Activated naive CD8-positive, alpha-beta T cell treated with anti-CD3 and anti-CD28 coated beads for 36 hours (primary cell): ENCODE data around the gene SLC7A10. TPM values are rescaled to one million over a fixed set of nuclear protein-coding genes. Genes with fewer than 3 reads are reported as not detected.
A peak's percentile ranks its signal among the peaks of the same experiment; 100 is the strongest.
"Not testable (repeated sequence)": the region's sequence is repeated elsewhere in the genome, so short reads cannot be mapped to it uniquely, and the experiment has no call there.

Source experiments
- DNase-seq: peaks from one replicate; pipeline ENCODE4 v3.0.0; 2021
- H3K27ac Mint-ChIP-seq: one replicate; pipeline ENCODE4 v1.8.0; 2022; ENCODE audit warnings: mild to moderate bottlenecking, moderate library complexity, mixed read lengths
- H3K27me3 Mint-ChIP-seq: one replicate; pipeline ENCODE4 v1.8.0; 2022; ENCODE audit warnings: mild to moderate bottlenecking, mixed read lengths
- H3K36me3 Mint-ChIP-seq: one replicate; pipeline ENCODE4 v1.8.0; 2021; ENCODE audit warnings: mild to moderate bottlenecking, mixed read lengths
- H3K4me1 Mint-ChIP-seq: one replicate; pipeline ENCODE4 v1.8.0; 2021; ENCODE audit warnings: mixed read lengths
- H3K4me3 Mint-ChIP-seq: one replicate; pipeline ENCODE4 v1.8.0; 2022; ENCODE audit warnings: mild to moderate bottlenecking, moderate library complexity, mixed read lengths
- H3K9me3 Mint-ChIP-seq: one replicate; pipeline ENCODE4 v1.8.0; 2022; ENCODE audit warnings: mixed read lengths
- total RNA-seq, 2 experiments: library from RNA; stranded (reverse); gene quantifications; one replicate each; pipeline ENCODE4 v1.2.3, GENCODE V29; 2021

Gene SLC7A10
- total RNA-seq, 2 experiments from 2014 or later, result not detected

DNA sequence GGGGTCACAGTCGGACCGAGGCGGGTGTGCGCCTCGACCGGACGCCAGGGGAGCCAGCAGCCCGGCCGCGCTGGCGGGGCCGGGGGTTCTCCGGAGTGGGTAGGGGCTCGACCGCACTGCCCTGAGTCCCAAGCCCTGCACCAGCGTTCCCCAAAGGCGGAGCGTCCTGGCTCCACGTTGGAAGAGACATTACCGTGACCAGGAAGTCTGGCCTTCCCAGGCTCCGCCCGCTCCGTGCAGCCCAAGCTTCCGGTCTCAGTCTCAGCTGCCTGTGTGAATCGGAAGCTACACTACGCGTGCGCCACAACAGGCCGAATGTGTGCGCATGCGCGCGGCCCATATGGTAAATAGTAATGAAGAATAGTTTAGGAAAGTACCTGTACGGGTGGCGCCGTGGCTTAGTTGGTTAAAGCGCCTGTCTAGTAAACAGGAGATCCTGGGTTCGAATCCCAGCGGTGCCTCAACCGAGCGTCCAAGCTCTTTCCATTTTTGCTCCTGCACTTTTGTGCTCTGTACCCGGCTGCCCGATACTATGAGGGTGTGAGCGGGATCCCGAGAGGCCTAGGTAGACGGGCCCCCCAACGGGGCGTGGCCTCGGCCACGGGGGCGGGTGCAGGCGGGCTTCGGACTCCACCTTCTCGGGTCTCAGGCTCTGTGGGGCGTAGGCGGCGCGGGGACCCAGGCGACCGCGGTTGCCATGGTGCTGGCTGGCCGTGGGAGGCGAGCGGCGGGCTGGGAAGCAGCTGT is 48.8 kb downstream of the SLC7A10 start:
- H3K36me3 Mint-ChIP-seq, result peaks cover 5% of the 10 kb centered on the region
- peak overlapping the region; percentile 97 for H3K4me3 Mint-ChIP-seq
- peaks cover 8% of the 10 kb centered on the region for H3K27me3 Mint-ChIP-seq
- peak overlapping the region; percentile 94 for H3K27ac Mint-ChIP-seq
- peaks cover 35% of the 10 kb centered on the region for H3K4me1 Mint-ChIP-seq
- DNase-seq, result peak; percentile 99
- H3K9me3 Mint-ChIP-seq, result peaks cover 2% of the 10 kb centered on the region

DNA sequence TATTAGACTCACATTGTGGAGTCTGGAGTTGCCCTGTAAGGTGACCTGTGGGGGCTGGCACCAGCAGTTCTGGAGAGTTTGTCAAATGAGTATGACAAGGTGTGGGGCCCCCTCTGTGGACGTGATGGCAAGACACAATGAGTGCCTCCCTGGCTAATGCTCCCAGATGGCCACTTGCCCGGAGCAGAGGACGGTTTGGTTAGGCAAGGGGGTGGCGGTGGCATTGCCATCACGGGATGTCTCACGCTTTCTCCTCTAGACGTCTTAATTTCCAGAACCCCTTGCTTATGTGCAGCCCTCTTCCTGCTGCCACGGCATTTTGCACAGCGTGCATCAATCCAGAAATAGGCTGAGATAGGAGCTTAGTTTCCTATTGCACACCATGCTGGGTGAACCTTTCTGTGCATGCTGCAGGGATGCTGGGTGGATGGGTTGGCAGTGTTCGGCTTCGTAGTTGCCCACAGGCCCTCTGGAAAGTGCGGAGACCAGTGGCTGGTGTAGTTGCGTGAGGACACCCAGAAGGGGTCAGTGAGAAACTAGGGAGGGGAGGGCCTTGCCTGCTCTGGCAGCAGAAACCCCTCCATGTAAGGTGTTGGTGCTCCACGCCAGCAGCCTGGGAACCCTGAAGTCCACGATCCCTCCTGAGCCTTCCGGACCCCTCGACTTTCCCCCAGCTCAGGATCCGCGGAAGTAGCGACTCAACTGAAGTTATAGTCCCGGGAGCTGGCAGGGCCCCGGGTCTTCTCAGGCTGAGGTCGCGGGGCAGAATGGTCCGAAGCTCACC is 49.6 kb downstream of the SLC7A10 start:
- peak overlapping the region; percentile 94 for H3K27ac Mint-ChIP-seq
- peaks cover 2% of the 10 kb centered on the region for H3K9me3 Mint-ChIP-seq
- H3K4me3 Mint-ChIP-seq, result peak overlapping the region; percentile 97
- H3K27me3 Mint-ChIP-seq, result peaks cover 8% of the 10 kb centered on the region
- peaks cover 35% of the 10 kb centered on the region for H3K4me1 Mint-ChIP-seq
- peaks cover 5% of the 10 kb centered on the region for H3K36me3 Mint-ChIP-seq
- peak; percentile 21 for DNase-seq

DNA sequence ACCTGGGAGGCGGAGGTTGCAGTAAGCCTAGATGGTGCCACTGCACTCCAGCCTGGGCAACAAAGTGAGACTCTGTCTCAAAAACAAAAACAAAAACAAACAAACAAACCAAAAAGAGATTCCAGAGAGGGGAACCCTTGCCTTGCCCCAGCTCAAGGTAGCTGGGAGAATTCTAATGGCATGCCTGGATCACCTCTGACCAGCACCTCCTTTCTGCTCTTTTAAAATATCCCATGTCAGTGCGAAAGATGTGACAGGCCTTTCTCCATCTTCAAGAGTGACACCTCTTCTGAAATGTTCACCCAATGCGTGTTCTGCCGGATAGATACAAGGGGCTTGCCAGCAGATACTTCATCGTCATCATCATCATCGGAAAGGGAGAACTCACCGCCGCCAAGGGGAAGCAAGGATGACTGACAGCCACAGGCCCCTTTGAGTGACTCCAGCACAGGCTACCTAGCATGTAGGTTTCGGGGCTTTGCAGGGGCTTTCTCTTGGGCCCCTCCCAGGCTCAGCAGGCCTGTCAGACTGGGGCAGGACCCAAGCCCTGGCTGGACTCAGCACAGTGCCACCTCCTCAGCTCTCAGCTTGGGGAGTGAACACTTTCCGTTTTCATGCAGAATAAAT is 50.4 kb downstream of the SLC7A10 start:
- H3K27me3 Mint-ChIP-seq, result peaks cover 8% of the 10 kb centered on the region
- peaks cover 35% of the 10 kb centered on the region for H3K4me1 Mint-ChIP-seq
- no peak for DNase-seq
- no peak overlapping the region for H3K27ac Mint-ChIP-seq
- peaks cover 5% of the 10 kb centered on the region for H3K36me3 Mint-ChIP-seq
- peaks cover 2% of the 10 kb centered on the region for H3K9me3 Mint-ChIP-seq
- H3K4me3 Mint-ChIP-seq, result peak overlapping the region; percentile 97

DNA sequence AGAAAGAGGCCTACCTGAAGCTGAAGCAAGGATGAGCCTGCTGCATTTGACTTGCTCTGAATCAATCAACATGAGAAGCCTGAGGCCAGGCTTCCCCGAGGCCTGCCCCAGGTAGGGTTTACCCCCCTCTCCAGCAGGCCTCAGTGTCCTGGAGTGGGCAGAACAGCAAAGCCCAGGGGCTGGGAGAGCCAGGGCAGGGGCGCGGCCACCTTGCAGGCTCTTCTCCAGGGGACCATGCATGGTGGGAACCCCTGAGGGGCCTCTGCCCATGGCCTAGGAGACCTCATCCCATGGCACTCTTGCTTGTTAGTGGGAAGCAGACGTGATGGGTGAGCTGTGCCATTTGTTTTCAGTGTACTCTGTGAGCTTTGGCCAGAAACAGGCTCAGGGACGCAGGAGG is 51.5 kb downstream of the SLC7A10 start:
- Mint-ChIP-seq H3K9me3 (peaks cover 2% of the 10 kb centered on the region), H3K4me3 (no peak overlapping the region), H3K27ac (no peak overlapping the region), H3K4me1 (peaks cover 35% of the 10 kb centered on the region), H3K36me3 (peaks cover 5% of the 10 kb centered on the region), H3K27me3 (peaks cover 8% of the 10 kb centered on the region)
- DNase-seq, result no peak

DNA sequence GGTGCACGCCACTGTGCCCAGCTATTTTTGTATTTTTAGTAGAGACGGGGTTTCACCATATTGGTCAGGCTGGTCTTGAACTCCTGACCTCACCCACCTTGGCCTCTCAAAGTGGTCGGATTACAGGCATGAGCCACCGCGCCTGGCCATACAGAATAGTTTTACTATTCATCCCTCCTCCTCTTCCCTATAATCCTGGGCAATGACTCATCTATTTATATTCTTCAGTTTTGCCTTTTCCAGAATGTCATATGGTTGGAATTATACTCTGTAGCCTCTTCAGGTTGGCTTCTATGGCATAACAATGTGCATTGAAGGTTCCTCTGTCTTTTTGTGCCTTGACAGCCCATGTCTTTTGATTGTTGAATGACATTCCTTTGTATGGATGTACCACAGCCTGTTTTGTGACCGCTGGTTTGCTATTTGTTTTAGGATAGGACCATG is 53.7 kb downstream of the SLC7A10 start:
- Mint-ChIP-seq H3K9me3 (peaks cover 15% of the 10 kb centered on the region), H3K4me1 (peaks cover 28% of the 10 kb centered on the region), H3K36me3 (peaks cover 16% of the 10 kb centered on the region), H3K27ac (no peak overlapping the region), H3K27me3 (peaks cover 4% of the 10 kb centered on the region), H3K4me3 (no peak overlapping the region)
- no peak for DNase-seq

DNA sequence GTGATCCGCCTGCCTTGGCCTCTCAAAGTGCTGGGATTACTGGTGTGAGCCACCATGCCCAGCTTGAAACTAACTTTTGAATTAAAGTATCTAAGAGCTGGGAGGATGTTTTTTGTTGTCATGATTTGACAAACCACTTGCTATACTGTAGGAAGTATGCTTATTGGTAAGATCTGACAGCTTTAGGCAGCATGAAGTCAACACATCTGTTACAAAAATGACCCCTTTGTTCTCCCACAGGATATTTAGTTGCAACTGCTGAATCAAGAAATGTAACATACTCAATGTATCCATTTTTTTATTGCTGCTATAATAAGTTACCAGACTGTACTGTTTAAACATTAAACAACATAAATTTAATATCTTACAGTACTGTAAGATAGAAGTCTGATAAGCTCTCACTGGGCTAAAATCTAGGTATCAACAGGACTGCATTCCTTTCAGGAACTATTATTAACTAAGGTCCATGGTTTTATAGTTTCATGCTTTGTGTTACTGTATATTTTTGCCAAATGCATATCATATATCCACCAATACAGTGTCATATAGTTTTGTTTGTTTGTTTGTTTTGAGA is 54.3 kb downstream of the SLC7A10 start:
- Mint-ChIP-seq H3K27me3 (no peaks in the 10 kb centered on the region), H3K4me3 (no peak overlapping the region), H3K4me1 (peaks cover 26% of the 10 kb centered on the region), H3K9me3 (peaks cover 13% of the 10 kb centered on the region), H3K36me3 (peaks cover 13% of the 10 kb centered on the region), H3K27ac (no peak overlapping the region)
- DNase-seq, result no peak

DNA sequence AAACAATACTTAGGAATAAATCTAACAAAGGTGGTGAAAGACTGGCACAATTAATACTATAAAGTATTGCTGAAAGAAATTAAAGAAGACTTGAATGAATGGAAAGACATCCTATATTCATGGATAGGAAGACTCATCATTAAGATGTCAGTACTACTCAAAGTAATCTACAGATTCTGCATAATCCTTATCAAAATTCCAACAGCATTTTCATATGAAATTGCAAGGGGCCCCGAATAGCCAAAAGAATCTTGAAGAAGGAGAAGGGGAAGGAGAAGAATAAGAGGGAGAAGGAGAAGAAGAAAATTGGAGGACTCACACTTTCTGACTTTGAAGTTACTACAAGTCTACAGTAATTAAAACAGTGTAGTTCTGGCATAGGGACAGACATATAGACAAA is 57.1 kb downstream of the SLC7A10 start:
- Mint-ChIP-seq H3K4me3 (no peak overlapping the region), H3K36me3 (peaks cover 11% of the 10 kb centered on the region), H3K27me3 (no peaks in the 10 kb centered on the region), H3K9me3 (peaks cover 13% of the 10 kb centered on the region), H3K27ac (no peak overlapping the region), H3K4me1 (peaks cover 8% of the 10 kb centered on the region)
- no peak for DNase-seq

DNA sequence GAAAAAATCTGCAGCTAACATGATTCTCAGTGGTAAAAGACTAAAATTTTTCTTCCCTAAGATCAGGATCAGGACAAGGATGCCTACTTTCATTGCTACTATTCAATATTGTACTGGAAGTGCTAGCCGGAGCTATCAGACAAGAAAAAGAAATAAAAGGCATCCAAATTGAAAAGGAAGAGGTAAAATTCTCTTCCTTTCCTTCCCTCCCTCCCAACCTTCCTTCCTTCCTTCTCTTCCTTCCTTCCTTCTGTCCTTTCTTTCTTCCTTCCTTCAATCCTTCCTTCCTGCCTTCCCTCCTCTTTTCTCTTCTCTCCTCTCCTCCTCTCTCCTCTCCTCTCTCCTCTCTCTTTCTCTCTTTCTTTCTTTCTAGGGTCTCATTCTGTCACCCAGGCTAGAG is 58.2 kb downstream of the SLC7A10 start:
- peaks cover 11% of the 10 kb centered on the region for H3K36me3 Mint-ChIP-seq
- H3K27me3 Mint-ChIP-seq, result no peaks in the 10 kb centered on the region
- H3K4me3 Mint-ChIP-seq, result no peak overlapping the region
- no peak for DNase-seq
- H3K27ac Mint-ChIP-seq, result no peak overlapping the region
- peaks cover 13% of the 10 kb centered on the region for H3K9me3 Mint-ChIP-seq
- H3K4me1 Mint-ChIP-seq, result peaks cover 1% of the 10 kb centered on the region

DNA sequence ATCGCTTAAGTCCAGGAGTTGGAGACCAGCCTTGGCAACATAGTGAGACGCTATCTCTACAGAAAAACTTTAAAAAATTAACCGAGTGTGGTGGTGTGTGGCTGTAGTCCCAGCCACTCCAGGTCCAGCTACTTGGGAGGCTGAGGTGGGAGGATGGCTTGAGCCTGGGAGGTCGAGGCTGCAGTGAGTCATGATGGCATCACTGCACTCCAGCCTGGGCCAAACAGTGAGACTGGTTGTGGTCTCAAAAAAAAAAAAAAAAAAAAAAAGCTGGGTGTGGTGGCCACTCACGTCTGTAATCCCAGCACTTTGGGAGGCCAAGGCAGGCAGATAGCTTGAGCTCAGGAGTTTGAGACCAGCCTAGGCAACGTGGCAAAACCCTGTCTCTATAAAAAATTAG is 59.6 kb downstream of the SLC7A10 start:
- H3K4me1 Mint-ChIP-seq, H3K4me3 Mint-ChIP-seq, DNase-seq, H3K27ac Mint-ChIP-seq, H3K27me3 Mint-ChIP-seq: not testable (repeated sequence)
- peaks cover 11% of the 10 kb centered on the region for H3K36me3 Mint-ChIP-seq
- peaks cover 13% of the 10 kb centered on the region for H3K9me3 Mint-ChIP-seq

DNA sequence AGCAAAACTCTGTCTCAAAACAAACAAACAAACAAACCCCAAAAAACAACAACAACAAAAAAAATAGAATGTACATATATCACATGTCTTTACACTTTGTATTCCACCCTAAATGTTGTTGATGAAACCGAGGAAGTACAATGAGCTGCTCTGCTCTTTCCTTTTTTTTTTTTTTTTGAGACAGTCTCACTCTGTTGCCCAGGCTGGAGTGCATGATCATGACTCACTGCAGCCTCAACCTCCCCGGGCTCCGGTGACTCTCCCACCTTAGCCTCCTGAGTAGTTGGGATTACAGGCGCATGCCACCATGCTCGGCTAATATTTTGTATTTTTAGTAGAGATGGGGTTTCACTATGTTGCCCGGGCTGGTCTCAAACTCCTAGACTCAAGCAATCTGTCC is 62.2 kb downstream of the SLC7A10 start:
- DNase-seq, result no peak
- Mint-ChIP-seq H3K4me3 (no peak overlapping the region), H3K9me3 (peaks cover 11% of the 10 kb centered on the region), H3K36me3 (peaks cover 13% of the 10 kb centered on the region), H3K4me1 (peaks cover 21% of the 10 kb centered on the region), H3K27me3 (no peaks in the 10 kb centered on the region), H3K27ac (no peak overlapping the region)

DNA sequence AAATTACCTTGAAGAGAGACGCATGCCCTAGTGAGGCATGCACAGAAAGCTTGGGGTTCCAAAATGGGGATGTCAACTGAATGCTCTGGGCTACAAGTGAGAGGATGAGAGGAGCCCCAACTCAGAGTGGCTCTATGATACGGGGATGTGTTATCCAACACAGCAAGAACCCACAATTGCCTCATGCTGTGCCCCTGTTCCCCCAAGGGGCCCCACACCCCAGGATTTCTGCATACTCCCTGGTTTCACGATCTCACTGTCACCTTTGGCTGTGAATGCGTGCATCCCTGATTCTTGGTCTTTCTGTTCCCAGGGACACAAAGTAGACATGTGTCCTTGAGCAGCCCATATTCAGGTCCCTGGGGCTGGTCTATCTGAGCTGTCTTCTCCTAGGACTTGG is 64.4 kb downstream of the SLC7A10 start:
- H3K9me3 Mint-ChIP-seq, result peaks cover 2% of the 10 kb centered on the region
- no peak overlapping the region for H3K4me3 Mint-ChIP-seq
- peaks cover 4% of the 10 kb centered on the region for H3K36me3 Mint-ChIP-seq
- DNase-seq, result no peak
- no peaks in the 10 kb centered on the region for H3K27me3 Mint-ChIP-seq
- H3K27ac Mint-ChIP-seq, result no peak overlapping the region
- peaks cover 28% of the 10 kb centered on the region for H3K4me1 Mint-ChIP-seq

DNA sequence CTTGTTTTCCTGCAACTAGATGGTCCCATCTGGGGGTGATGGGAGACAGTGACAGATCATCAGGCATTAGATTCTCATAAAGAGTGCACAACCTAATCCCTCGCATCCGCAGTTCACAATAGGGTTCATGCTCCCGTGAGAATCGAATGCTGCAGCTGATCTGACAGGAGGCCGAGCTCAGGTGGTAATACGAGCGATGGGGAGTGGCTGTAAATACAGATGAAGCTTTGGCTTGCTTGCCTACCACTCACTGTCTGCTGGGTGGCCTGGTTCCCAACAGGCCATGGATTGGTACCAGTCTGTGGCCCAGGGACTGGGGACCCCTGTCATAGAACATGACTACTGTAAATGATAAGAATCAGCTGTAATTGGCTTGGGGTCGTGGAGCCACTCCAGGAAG is 65.8 kb downstream of the SLC7A10 start:
- H3K4me3 Mint-ChIP-seq, result no peak overlapping the region
- peaks cover 28% of the 10 kb centered on the region for H3K4me1 Mint-ChIP-seq
- H3K36me3 Mint-ChIP-seq, result peaks cover 4% of the 10 kb centered on the region
- DNase-seq, result no peak
- peaks cover 2% of the 10 kb centered on the region for H3K9me3 Mint-ChIP-seq
- peak overlapping the region; percentile 89 for H3K27ac Mint-ChIP-seq
- no peaks in the 10 kb centered on the region for H3K27me3 Mint-ChIP-seq

DNA sequence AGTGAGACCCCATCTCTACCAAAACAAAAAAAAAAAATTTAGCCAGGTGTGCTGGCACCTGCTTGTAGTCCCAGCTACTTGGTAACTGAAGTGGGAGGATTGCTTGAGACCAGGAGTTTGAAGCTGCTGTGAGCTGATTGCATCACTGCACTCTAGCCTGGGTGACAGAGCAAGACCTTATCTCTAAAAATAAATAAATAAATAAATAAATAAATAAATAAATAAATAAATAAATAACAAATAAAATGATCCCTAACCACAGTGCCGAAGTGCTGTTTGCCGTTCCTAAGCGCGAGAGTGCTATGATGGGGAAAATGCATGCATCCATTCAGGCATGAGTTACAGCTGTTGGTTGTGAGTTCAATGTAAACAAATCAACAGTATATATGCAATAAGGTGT is 66.5 kb downstream of the SLC7A10 start:
- DNase-seq, result no peak
- Mint-ChIP-seq H3K27ac (no peak overlapping the region), H3K4me1 (peaks cover 28% of the 10 kb centered on the region), H3K9me3 (peaks cover 2% of the 10 kb centered on the region), H3K36me3 (peaks cover 4% of the 10 kb centered on the region), H3K4me3 (no peak overlapping the region), H3K27me3 (no peaks in the 10 kb centered on the region)
